ENCODE data around the gene NHEJ1.

DNA sequence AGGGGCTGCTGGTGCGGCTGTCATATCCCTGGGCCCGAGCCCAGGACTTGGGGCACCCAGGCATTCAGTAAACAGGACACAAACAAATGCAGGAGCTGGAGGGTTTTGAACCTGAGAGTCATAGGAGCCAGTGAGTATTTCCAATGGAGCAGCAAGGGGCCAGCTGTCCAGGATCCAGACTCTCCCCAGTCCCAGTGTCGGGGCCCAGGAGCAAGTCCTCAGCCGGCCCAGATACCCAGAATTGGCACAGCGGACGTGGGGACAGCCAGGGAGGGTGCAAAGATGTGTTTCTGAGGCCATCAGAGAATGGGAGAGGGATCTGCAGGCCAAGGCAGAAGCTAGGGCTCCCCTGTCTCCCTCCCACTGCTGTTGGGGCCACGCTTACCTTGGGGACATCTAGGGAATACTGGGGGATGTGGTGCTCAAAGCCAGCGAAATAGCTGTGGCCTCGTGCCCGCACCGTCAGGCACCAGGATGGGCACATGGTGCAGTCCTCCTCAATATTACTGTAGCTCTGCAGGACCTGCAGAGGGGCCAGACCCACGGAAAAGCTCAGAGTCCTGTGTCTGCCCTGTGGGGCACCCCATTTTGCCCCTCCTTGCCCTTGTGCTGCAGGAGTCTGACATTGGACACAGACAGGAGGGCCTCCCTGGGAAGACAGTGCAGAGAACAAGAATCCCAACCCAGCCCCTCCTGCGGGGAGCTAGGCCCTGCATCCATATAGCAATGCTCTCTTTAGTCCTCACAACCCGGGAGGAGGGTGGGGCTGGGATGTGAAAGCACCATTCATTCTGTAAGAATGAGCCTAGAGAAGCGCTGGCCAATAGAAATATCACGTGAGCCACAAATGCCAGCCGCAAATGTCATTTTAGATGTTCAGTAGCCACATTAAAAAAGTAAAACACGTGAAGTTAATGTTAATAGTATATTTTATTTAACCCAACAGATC is 134.7 kb downstream of the NHEJ1 start:
- TF ChIP-seq, protein P1, sequence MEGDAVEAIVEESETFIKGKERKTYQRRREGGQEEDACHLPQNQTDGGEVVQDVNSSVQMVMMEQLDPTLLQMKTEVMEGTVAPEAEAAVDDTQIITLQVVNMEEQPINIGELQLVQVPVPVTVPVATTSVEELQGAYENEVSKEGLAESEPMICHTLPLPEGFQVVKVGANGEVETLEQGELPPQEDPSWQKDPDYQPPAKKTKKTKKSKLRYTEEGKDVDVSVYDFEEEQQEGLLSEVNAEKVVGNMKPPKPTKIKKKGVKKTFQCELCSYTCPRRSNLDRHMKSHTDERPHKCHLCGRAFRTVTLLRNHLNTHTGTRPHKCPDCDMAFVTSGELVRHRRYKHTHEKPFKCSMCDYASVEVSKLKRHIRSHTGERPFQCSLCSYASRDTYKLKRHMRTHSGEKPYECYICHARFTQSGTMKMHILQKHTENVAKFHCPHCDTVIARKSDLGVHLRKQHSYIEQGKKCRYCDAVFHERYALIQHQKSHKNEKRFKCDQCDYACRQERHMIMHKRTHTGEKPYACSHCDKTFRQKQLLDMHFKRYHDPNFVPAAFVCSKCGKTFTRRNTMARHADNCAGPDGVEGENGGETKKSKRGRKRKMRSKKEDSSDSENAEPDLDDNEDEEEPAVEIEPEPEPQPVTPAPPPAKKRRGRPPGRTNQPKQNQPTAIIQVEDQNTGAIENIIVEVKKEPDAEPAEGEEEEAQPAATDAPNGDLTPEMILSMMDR (conservative IDR thresholded peaks at IDR 0.05 in 1 of 2, IDR thresholded peaks at IDR 0.05 in 1 of 2; ENCODE audit: extremely low read depth in 1 of 2, insufficient read depth in 1 of 2, low read depth in 1 of 2, low read length in 2 of 2): no peak
- TF ChIP-seq EZH2 (IDR thresholded peaks at IDR 0.05; ENCODE audit: borderline replicate concordance, low read length): no peak
